T47D (cell line): ENCODE results near the gene SBNO1.
"Not testable (repeated sequence)": the region's sequence is repeated elsewhere in the genome, so short reads cannot be mapped to it uniquely, and the experiment has no call there.

Experiments used
- DNase-seq, 2 experiments: peaks; one replicate each; pipeline versions ENCODE4 v3.0.0 to v3.0.0-alpha.2; 2011 to 2012; ENCODE audit warnings: low read depth in 1 of 2, low spot score in 1 of 2
- JUND ChIP-seq: IDR thresholded peaks from 2 replicates; pipeline ENCODE4 v1.6.1; 2012; ENCODE audit warnings: low read depth
- in situ Hi-C: cut with HindIII; loops from 2 replicates; pipeline ENCODE4 v1.10.0; 2016; ENCODE audit warnings: low sequenced_read_pairs, low pct_unique_long_range_greater_than_20kb

The SBNO1 gene

GRCh38 chr12:123396543-123396942 is 31.9 kb upstream of the SBNO1 start:
- in situ Hi-C loops = no loop called here
- DNase-seq = no peak
- no peak for TF ChIP-seq JUND

GRCh38 chr12:123395236-123395635 is 30.6 kb upstream of the SBNO1 start:
- DNase-seq = no peak
- in situ Hi-C loops = no loop called here
- no peak for TF ChIP-seq JUND

- TF ChIP-seq JUND = no peak
- no peak for DNase-seq
- in situ Hi-C loops = no loop called here
Observed at GRCh38 chr12:123393747-123394146, 29.1 kb upstream of the SBNO1 start.

GRCh38 chr12:123391546-123392343 is 27.1 kb upstream of the SBNO1 start:
- TF ChIP-seq JUND = no peak
- in situ Hi-C loops = no loop called here
- DNase-seq = no peak

- in situ Hi-C loops = no loop called here
- no peak for TF ChIP-seq JUND
Observed at GRCh38 chr12:123390498-123391426, 26.1 kb upstream of the SBNO1 start.

GRCh38 chr12:123389560-123390351 is 25.1 kb upstream of the SBNO1 start:
- in situ Hi-C loops = no loop called here
- DNase-seq = peak in 1 of 2 experiments; percentile 55
- TF ChIP-seq JUND = no peak

More at GRCh38 chr12:123390498-123391426, 26.1 kb upstream of the SBNO1 start:
- no peak for DNase-seq

GRCh38 chr12:123388951-123389559 is 24.4 kb upstream of the SBNO1 start:
- TF ChIP-seq JUND = no peak
- no peak for DNase-seq
- in situ Hi-C loops = no loop called here

- DNase-seq = peak; percentile 84 to 95
- in situ Hi-C loops = no loop called here
- no peak for TF ChIP-seq JUND
Observed at GRCh38 chr12:123388177-123388950, 23.7 kb upstream of the SBNO1 start.

GRCh38 chr12:123387508-123388176 is 23.0 kb upstream of the SBNO1 start:
- in situ Hi-C loops = no loop called here
- no peak for TF ChIP-seq JUND
- peak in 1 of 2 experiments; percentile 42 for DNase-seq

- in situ Hi-C loops = not testable (repeated sequence)
Observed at GRCh38 chr12:123385536-123385935, 20.9 kb upstream of the SBNO1 start.

GRCh38 chr12:123384994-123385376 is 20.3 kb upstream of the SBNO1 start:
- in situ Hi-C loops = no loop called here
- DNase-seq = peak in 1 of 2 experiments; percentile 8
- no peak for TF ChIP-seq JUND

More at GRCh38 chr12:123385536-123385935, 20.9 kb upstream of the SBNO1 start:
- DNase-seq = not testable (repeated sequence)
